Stimulated activated CD8-positive, alpha-beta memory T cell treated with anti-CD3 and anti-CD28 coated beads, Interleukin-15, amount 100 ng/mL, for 1 hour (primary cell): ENCODE data around the gene ZFP62.

Source experiments
- DNase-seq: peaks from one replicate; pipeline ENCODE4 v3.0.0-alpha.2; 2020; ENCODE audit warnings: low read depth

ZFP62 gene

GRCh38 chr5:180868960-180869359 is 7.9 kb upstream of the ZFP62 start:
- DNase-seq: peak; percentile 38

- no peak for DNase-seq
Observed at GRCh38 chr5:180866985-180867384, 5.9 kb upstream of the ZFP62 start.

DNA sequence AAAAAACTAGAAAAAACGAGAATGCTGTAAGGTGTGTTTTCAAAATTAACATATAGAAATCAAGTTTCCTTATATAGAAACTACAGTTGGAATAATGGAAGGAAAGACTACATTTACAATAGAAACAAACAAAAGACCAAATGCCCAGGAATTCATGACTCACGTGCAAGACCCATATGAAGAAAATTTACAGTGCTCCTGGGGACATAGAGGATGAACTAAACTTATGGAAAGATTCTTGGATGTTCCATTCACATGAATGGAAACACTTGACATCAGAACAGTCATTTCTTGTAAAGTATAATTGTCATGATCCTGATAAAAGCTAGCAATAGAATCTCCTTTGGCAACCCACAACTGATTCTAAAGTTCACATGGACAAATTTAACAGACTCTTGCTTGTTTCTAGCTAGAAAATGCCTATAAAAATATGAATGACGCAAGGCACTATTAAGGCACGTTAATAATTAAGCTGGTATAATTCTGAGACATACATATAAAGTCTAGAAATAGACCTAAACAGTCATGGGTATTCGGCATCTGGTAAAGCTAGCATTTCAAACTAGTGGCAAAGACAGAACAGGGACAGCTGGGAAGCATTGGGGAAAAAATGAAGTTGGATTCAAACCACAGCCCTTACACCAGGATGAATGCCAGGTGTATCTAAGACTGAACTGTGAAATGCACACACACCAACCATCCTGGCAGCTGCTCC is 5.1 kb upstream of the ZFP62 start:
- no peak for DNase-seq

DNA sequence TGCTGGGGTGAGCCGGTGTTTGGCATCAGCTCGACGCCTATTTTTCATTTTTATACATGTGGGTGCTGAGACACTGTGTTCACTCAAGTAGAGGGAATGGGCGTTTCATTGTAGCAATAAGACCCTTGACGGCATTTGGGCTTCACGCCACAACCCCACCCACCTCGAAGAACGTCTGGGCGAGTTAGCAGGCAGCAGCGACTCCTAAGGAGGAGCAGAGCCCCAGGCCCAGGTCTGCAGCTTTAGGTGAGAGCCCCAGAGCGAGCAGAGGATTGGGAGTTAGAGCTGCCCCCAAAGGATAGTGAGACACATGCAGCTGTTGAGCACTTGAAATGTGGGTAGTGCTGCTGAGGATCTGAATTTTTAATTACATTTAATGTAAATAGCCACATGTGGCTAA is 1.6 kb upstream of the ZFP62 start:
- DNase-seq: no peak

GRCh38 chr5:180860273-180860886 is 696 bp downstream of the ZFP62 start:
- DNase-seq: no peak

DNA sequence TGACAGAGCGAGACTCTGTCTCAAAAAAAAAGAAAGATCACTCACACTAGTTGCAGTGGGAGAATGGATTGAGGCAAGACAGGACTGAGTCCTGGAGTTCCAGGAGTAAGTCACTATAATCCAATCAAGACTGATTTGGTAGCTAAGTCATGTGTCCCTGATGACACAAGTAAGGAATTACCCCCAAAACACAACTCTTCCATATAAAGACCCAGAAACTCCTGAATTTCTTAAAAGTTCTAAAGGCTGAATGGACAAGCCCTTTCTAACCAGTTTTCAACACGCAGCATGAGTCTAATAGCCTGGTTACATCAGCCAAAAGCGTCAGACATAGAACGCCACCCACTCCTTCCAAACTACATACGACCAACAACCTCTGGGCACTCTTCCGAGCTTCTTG is 2.5 kb downstream of the ZFP62 start:
- DNase-seq: no peak

DNA sequence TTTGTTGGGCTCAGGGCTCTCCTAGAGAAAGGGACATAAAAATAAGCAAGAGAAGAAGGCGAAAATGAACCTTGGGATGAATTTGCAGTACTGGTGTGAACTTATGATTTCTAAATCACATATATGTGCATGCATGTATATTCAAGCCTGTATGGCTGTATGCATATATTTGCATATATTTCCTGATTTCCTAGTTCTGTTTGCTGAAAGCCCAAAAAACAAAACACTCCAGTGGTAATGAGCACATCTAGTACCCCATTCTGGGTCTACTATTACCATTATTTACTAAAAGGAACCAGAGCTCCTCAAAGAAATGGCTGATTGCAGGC is 7.3 kb downstream of the ZFP62 start:
- DNase-seq: no peak

GRCh38 chr5:180853121-180853847 is 7.8 kb downstream of the ZFP62 start:
- DNase-seq: no peak

DNA sequence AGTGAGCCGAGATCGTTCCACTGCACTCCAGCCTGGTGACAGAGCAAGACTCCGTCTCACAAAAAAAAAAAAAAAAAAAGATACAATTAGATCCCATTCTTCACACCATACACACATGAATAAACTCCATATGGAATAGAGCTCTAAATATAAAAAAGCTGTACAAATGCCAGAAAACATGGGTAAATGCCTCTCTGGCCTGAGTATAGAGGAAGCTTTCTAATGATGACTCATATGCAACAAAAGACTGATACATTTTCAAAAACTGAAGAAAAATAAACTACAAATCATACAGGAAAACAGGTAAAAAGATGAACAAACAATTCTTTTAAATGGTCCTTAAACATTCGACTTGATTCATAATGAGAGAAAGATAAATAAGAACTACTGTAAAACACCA is 8.6 kb downstream of the ZFP62 start:
- DNase-seq: no peak

DNA sequence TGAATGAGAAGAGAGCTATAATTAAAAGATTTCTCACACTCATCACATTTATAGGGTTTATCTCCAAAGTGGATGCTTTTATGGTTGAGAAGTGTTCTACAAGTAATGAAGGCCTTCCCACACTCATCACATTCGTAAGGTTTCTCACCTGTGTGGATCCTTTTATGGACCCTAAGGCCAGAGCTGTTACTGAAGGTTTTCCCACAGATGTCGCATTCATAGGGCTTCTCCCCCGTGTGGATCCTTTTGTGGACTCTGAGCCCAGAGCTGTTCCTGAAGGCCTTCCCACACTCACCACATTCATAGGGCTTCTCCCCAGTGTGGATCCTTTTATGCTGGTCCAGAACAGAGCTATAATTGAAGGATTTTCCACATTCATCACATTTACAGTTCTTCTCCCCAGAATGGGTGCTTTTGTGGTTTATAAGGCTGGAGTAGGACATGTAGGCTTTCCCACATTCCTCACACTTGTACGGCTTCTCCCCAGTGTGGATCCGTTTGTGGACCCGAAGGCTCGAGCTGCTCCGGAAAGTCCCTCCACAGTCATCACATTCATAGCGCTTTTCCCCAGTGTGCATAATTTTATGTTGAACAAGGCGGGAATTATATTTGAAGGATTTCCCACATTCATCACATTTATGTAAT is 10.5 kb downstream of the ZFP62 start:
- DNase-seq: no peak

- DNase-seq: no peak
Observed at GRCh38 chr5:180849827-180850226, 11.2 kb downstream of the ZFP62 start.

GRCh38 chr5:180848878-180849277 is 12.2 kb downstream of the ZFP62 start:
- no peak for DNase-seq

DNA sequence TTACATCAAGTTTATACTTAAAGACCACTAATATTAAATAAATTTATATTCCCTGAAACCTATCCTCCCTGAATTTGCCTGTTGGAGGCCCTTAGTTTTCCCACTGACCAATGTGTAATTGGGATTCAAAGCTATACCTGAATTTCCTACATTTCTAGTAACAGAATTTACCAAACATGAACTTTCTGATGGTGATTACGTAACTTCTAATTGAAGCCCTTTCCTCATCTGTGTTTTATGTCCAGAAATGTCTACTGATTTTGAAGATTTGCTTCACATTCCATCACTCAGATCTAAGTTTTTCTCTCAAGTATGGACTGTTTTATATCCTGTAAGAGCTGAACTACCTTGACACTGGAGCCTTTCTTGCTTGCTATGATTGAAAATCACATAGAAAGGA is 12.8 kb downstream of the ZFP62 start:
- DNase-seq: no peak

DNA sequence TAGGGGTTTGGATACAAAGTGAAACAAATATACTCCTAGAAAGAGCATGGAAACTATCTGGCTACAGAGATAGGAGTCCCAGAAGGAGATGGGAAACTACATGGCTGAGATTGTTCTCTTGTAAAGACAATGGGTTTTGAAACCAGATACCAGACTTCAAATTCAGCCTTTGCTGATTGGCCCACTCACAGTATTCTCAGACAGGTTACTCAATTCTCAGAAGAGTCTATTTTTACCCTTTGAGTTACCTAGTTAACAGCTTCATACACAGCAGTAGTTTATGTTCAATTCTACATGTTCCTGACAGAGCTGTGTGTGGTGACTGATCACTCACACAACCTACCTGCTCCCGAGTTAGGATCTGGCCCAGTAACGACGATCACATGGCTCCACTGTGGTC is 14.1 kb downstream of the ZFP62 start:
- DNase-seq: no peak

GRCh38 chr5:180844858-180845257 is 16.2 kb downstream of the ZFP62 start:
- no peak for DNase-seq

- no peak for DNase-seq
Observed at GRCh38 chr5:180844432-180844831, 16.6 kb downstream of the ZFP62 start.

DNA sequence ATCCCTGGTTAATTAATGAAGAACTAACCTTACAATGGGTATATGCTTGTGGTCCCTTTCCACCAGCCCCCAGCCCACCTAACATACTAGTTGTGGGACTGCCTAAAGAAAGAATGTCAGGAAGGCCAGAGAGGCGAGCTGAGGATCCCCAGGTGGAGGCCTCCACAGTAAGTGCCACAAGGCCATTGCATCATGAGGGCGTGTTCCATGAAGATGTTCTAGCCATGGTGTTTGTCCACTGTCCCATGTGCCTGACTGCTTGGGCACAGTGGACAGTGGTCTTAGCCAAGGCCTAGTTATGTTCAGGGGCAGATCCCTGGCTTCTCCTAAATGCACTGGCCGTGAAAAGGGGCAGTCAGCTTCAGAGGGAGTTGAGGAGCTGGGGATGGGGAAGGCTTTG is 21.1 kb downstream of the ZFP62 start:
- no peak for DNase-seq

DNA sequence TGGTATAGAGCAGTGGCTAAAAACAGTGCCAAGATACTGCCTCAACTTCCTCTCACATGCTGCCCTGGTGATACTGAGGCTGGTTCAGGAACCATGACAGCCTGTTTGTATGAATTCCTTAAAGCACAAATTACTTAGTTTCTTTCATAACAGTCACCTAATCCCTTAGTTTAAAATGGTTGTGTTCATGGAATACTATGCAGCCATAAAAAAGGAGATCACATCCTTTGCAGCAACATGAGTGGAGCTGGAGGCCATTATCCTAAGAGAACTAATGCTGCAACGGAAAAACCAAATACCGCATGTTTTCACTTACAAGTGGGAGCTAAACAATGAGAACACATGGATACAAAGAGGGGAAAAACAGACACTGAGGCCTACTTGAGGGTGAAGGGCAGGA is 21.8 kb downstream of the ZFP62 start:
- no peak for DNase-seq

DNA sequence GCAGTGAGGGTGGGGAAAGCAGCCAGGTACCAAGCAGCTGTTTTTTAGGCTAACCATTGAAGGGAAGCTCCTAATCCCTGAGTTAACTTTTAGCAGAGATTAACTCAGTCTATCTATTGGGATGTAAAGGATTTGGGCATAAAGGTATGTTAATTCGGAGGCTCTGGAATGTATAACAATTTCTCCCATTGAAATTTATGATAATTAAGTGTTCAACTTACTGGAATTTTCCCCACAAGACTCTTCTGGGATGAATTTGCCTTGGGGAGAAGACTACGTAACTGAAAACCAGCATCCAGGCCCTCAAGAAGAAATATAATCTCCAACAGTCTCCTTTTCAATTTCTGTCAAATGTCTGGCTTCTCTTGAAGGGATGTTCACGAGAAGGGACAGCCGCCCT is 23.6 kb downstream of the ZFP62 start:
- DNase-seq: no peak

DNA sequence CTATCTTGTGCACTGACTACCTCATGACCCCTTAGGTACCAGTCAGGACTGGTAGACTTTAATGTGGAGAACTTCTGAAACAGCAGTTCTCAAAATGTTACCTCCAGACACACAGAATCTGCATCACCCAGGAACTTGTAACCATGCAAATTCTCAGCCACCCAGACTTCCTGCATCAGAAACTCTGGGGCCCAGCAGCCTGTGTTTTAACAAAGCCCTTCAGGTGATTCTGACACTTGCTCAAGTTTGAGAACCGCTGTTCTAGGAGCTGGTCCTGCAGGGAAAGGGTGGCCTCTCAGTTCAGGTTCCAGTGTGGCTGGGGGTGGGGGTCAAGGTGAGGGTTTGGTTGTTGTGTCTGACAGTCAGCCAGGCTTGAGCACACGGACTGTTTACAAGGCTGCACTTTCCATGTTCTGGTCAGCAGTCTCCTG is 28.4 kb downstream of the ZFP62 start:
- DNase-seq: no peak

GRCh38 chr5:180831139-180832093 is 29.7 kb downstream of the ZFP62 start:
- peak; percentile 54 for DNase-seq
